ENCODE measurements around the gene ATP13A3.
"Not testable (repeated sequence)": the region's sequence is repeated elsewhere in the genome, so short reads cannot be mapped to it uniquely, and the experiment has no call there.

The ATP13A3 gene

DNA sequence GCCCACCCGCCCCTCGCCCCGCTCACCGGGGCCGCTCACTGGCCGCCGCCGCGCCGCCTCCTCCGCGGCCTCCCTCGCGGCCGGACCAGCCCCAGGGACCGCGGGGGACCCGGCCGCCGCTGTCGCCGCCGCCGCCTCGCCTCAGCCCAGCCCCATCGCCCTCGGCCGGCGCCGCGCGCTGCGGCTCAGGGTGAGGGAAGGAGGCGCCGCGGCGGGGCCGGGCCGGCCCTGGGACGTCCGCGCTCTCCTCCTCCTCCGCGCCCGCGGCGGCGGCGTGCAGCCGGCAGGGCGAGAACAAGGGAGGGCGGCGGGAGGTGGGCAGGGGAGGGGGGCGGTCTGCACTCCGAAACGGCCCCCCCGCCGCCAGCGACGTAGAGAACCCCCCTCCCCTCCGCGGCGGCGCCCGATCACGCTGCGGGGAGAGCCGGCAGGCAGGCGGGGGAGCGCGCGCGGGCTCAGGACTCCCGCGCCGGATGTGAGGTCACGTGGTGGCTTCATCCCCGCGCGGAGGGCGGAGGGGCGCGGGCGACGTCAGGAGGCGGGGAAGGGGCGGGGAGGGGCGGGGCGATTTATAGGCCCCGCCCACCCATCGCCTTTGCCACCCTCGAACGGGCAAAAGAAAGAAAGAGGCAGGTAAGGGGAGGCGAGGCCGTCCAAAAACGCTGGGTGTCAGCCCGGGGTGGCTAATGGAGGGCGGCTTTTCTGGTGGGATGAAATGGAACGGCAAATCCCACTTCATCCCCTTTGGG, at the start of gene ATP13A3:
Gene ATP13A3, minus strand, starts transcription at position 463 of the 749 bp plus-strand sequence. CDS start 24,812 bp downstream, outside the sequence.
- peak; percentile 81 for DNase-seq

GRCh38 chr3:194535199-194535598, 48.4 kb upstream of the ATP13A3 start:
- DNase-seq, result not testable (repeated sequence)

- no peak for DNase-seq
These were observed 47.4 kb upstream of the ATP13A3 start for GRCh38 chr3:194534243-194534642.

DNA sequence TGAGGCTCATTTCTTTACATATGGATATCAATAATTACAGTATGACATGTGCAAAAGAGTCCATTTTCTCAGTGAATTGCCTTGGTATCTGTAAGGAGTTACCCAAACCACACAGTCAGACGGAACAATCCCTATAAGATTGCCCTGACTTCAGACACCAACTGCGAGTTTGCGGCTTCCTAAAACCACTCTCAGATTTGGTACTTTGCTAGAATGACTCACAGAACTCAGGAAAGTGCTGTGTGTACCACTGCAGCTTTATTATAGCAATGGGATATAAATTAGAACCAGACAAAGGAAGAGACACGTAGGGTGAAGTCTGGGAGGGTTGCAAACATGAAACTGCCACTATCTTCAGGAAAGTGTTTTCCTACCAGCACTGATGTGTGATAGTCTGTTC, 45.8 kb upstream of the ATP13A3 start:
- no peak for DNase-seq

GRCh38 chr3:194527726-194528125, 40.9 kb upstream of the ATP13A3 start:
- no peak for DNase-seq

DNA sequence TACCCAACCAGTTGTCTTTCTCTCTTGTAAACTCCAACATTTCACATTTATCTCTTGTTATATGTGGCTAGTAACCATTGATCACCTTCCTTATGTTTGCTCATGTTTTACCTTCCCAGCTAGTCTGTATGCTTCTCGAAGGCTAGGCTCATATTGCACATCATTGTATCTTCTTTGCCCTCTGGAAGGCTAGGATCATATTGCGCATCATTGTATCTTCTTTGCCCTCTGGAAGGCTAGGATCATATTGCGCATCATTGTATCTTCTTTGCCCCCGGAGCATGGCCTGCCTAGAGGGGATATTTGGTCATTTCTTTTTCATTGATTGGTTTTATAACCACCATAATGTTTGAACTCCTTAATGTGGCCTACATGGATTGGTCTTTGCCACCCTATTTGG, 39.4 kb upstream of the ATP13A3 start:
- no peak for DNase-seq

GRCh38 chr3:194522579-194523046, 35.8 kb upstream of the ATP13A3 start:
- no peak for DNase-seq

DNA sequence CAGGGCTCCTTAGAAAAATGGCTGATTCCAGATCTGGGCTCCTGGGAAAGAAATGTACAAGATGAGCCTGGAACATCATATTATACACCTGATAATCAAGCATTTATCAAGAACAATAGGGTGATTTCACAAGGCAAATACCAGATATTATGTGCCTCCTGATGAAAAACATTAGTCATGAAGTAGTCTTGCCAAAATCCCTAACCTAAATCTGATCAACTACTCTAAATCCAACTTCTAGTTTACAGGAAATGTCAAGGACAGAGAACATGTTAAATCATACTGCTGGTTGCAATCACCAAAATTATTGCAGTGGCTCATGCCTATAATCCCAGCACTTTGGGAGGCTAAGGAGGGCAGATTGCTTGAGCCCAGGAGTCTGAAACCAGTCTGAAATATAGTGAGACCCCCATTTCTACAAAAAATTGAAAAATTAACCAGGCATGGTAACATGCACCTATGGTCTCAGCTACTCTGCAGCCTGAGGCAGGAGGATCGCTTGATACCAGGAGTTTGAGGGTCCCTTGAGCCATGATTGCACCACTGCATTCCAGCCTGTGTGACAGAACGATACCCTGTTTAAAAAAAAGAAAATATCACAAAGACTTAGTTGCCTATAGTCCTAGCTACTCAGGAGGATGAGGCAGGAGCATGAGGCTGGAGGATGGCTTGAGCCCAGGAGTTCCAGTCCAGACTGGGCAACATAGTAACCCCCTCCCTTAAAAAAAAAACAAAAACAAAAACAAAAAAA, 34.9 kb upstream of the ATP13A3 start:
- no peak for DNase-seq

- DNase-seq, result not testable (repeated sequence)
These were observed 33.9 kb upstream of the ATP13A3 start for GRCh38 chr3:194520682-194521162.

- not testable (repeated sequence) for DNase-seq
These were observed 33.4 kb upstream of the ATP13A3 start for GRCh38 chr3:194520201-194520600.

DNA sequence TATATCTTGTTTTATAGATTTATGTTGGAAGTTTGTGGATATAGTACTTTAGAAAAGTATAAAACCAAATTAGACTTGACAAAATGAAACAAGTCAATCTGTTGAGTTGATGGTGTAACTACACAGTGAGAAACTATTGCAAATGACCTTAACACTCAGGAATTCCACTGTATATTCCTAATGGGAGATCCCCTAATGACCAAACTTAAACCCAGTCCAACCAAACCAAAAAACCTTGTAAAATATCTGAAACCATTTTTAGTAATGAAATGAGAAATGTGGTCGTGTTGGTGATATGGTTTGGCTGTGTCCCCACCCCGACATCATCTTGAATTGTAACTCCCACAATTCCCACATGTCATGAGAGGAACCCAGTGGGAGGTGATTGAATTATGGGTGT, 31.9 kb upstream of the ATP13A3 start:
- DNase-seq, result no peak

- no peak for DNase-seq
These were observed 30.5 kb upstream of the ATP13A3 start for GRCh38 chr3:194517333-194517732.

DNA sequence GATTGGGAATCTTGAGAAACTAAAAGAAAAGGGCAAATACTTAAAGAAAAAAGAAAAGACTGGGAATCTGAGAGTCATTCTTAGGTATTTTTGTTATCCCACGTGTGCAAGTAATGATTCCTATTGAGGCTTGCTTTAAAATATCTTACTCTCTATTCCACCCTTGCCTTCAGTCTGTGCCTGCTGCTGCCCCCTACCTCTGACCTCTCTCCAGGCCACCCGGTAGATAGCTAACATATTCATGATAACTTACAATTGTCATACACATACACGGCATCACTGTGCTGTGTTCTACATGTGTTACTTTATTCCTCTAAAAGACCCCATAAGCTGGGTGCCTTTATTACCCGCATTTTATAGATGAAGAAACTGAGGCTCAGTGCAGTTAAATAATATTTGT, 27.8 kb upstream of the ATP13A3 start:
- DNase-seq, result no peak

- peak; percentile 93 for DNase-seq
These were observed 26.2 kb upstream of the ATP13A3 start for GRCh38 chr3:194512895-194513601.

GRCh38 chr3:194508491-194509453, 22.0 kb upstream of the ATP13A3 start:
- no peak for DNase-seq

DNA sequence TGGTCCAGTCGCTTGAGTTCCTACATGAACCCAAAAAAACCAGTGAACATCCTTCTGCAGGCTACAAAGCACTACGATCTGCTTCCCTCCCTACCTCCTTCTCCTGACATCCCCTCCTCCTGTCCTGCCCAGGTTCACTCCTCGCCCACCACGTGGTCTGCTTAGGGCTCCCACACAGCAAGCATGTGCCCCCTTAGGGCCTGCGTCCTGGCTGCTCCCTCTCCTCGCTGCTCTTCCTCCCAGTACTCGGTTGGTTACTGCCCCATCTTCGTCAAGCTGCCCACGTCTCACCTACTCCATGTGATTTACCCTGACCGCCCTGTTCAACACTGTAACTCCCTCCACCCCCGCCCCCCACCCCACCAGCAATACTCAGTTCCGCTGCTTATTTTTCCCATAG, 20.8 kb upstream of the ATP13A3 start:
- DNase-seq, result no peak

GRCh38 chr3:194505791-194506415, 19.1 kb upstream of the ATP13A3 start:
- DNase-seq, result no peak

GRCh38 chr3:194504861-194505260, 18.1 kb upstream of the ATP13A3 start:
- no peak for DNase-seq

- no peak for DNase-seq
These were observed 17.3 kb upstream of the ATP13A3 start for GRCh38 chr3:194504146-194504545.

DNA sequence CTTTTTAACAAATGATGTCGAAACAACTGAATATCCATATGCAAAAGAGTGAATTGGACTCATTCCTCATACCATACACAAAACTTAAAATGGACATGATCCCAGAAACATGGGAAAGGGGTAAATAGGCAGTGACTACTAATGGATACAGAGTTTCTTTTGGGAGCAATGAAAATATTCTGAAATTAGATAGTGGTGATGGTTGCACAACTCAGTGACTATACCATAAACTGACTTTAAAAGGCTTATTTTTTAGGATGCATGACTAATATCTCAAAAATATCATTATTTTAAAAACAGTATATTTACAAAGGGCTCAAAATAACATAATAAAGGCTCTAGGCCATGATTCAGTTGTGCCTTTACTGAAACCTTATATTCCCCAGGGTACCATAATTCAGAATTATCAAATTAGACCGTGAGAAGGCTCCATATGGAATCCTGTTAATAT, 16.3 kb upstream of the ATP13A3 start:
- DNase-seq, result no peak

DNA sequence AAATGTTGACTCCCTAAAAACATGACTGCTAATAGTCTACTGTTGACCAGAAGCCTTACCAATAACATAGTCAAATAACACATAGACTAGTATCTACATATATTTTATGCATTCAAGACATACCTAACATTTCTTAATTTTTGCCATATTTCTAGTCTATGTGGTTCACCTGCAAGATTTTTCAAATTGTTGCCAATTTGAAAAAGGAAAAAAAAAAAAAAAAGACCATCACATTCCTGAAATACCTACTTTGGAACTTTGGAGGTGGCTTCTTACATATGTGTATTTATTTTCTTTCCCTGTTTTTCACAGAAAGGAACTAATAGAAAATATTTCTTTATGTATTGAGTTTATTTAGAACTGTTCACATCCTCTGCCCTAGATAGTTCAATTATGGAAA, 13.4 kb upstream of the ATP13A3 start:
- no peak for DNase-seq

GRCh38 chr3:194499516-194499915, 12.7 kb upstream of the ATP13A3 start:
- DNase-seq, result not testable (repeated sequence)

Data from DMS153 (cell line).